GM21423 (cell line): ENCODE results near the gene RHOB.
"Not testable (repeated sequence)": the region's sequence is repeated elsewhere in the genome, so short reads cannot be mapped to it uniquely, and the experiment has no call there.

Source experiments
- ATAC-seq: cut with Tn5 transposase; IDR thresholded peaks from one replicate; pipeline ENCODE4 v1.9.1; 2021; ENCODE audit warnings: mild to moderate bottlenecking, moderate library complexity; ENCODE audit not compliant: unreplicated experiment

RHOB gene

GRCh38 chr2:20422402-20423271 is 24.2 kb upstream of the RHOB start:
- no peak for ATAC-seq

- no peak for ATAC-seq
These were observed 23.5 kb upstream of the RHOB start for GRCh38 chr2:20423359-20423758.

DNA sequence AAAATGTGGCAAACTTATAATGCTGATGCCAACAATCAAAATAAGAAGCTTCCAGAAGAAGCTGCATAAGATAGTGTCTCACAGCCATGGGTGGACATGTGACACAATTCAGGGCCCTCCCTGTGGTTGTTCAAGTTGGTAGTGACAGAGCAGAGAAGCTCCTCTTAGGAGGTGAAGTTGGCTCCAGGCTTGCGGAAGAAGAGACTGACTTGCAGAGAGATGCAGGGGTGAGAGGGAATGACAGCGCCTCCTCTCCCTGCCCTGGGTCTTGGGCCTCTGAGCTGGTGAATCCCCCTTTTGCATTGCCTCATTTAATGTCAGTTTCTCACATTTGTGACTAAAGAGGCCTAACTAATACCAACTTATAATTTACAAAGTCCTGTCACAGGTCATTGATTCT is 23.0 kb upstream of the RHOB start:
- no peak for ATAC-seq

- peak; percentile 72 for ATAC-seq
These were observed 22.3 kb upstream of the RHOB start for GRCh38 chr2:20424300-20425290.

DNA sequence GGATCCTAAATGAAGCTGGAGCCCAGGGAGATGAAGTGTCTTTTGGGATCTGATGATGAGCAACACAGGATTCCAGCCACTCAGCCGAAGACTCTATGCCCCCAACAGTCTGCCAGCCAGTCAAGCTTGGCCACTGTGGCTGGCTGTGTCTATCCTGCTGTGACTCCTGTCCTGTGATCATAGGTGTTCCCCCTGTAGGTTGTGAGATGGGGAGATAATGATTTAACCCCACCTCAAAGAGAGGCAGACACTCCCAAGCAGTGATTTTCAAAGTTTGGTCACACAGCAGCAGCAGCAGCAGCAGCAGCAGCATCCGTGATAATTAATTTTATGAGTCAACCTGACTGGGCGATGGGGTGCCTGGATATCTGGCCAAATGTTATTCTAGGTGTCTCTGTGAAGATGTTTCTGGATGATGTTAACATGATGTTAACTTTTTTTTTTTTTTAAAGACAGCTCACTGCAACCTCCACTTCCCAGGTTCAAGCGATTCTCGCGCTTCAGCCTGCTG is 21.4 kb upstream of the RHOB start:
- ATAC-seq, result peak; percentile 36

DNA sequence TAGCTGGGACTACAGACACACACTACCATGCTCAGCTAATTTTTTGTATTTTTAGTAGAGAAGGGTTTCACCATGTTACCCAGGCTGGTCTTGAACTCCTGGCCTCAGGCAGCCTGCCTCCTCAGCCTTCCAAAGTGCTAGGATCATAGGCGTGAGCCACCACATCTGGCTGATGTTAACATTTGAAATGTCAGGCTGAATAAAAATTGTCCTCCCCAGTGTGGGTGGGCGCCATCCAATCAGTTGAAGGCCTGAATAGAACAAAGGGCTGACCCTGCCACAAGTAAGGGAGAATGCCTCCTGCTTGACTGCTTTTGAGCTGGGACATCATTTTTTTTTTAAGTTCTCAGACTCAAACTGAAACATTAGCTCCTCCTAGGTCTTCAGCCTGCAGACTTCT is 21.0 kb upstream of the RHOB start:
- ATAC-seq, result no peak

GRCh38 chr2:20427931-20428526 is 18.8 kb upstream of the RHOB start:
- ATAC-seq, result no peak

- ATAC-seq, result no peak
These were observed 18.0 kb upstream of the RHOB start for GRCh38 chr2:20428717-20429490.

- ATAC-seq, result peak; percentile 64
These were observed 17.3 kb upstream of the RHOB start for GRCh38 chr2:20429528-20429927.

DNA sequence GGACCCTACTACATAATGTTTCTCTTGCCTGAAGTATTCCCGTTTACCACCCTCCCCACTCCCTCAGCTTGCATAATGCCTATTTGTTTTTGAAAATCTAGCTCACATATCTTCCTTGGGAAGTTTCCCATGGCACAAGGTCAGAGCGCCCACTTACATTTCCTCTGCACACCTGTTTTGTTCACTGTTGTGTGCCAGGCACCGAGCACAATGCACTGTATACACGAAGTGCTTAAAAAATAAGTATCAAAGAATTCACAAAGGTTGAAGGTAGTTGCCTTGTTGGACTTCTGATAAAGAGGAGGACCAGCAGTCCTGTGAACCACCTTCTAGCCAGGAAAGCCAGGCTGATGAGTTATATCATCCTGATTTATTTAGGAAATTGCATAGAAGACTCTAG is 16.8 kb upstream of the RHOB start:
- no peak for ATAC-seq

GRCh38 chr2:20430461-20431300 is 16.2 kb upstream of the RHOB start:
- ATAC-seq, result no peak

DNA sequence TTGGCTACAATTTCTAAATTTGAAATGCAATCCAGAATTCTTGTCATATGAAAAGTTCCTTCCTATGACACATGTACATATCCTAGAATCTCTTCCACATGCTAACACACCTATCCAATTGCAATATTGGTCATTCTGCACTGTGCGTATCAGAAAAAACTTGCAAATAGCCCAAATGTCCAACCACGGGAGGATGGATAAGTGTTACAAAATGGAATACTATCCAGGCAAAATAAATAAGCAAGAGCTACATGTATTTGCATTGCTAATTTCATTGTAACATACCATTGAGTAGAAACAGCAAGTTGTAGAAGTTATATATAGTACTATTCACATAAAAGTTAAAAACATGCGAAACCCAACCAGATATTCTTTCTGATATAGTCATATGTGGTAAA is 15.6 kb upstream of the RHOB start:
- ATAC-seq, result no peak

- no peak for ATAC-seq
These were observed 15.1 kb upstream of the RHOB start for GRCh38 chr2:20431772-20432171.

GRCh38 chr2:20432714-20433113 is 14.2 kb upstream of the RHOB start:
- no peak for ATAC-seq

GRCh38 chr2:20433249-20433648 is 13.6 kb upstream of the RHOB start:
- ATAC-seq, result no peak

- no peak for ATAC-seq
These were observed 12.8 kb upstream of the RHOB start for GRCh38 chr2:20433946-20434553.

- ATAC-seq, result no peak
These were observed 12.1 kb upstream of the RHOB start for GRCh38 chr2:20434588-20435294.

DNA sequence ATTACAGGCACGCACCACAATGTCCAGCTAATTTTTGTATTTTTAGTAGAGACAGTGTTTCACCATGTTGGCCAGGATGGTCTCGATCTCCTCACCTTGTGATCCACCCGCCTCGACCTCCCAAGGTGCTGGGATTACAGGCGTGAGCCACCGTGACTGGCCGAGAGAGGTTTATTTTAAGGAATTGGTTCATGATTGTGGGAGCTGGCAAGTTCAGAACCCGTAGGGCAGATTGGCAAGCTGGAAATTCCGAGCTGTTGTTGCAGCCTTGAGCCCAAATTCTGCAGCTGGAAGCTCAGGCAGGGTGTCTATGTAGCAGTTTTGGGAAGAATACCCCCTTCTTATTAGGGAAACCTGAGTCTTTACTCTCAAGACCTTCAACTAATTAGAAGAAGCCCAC is 11.4 kb upstream of the RHOB start:
- not testable (repeated sequence) for ATAC-seq
